ENCODE results near the gene EID3. TPM values are rescaled to one million over a fixed set of nuclear protein-coding genes. Genes with fewer than 3 reads are reported as not detected.

EID3 gene
- total RNA-seq, 1 donor from 2014 or later: 2.4 TPM

- Histone ChIP-seq H3K4me3 (ENCODE audit: low read depth, low read length) (no peak overlapping the region), H3K27me3 (ENCODE audit: control insufficient read depth, insufficient read depth, low read length) (no peaks in the 10 kb centered on the region), H3K36me3 (ENCODE audit: control insufficient read depth, insufficient read depth, low read length) (no peaks in the 10 kb centered on the region)
- TF ChIP-seq CTCF (IDR thresholded peaks at IDR 0.05; ENCODE audit: insufficient read depth, low read length, severe bottlenecking): no peak
- no peak for FAIRE-seq
- peak; percentile 59 for DNase-seq (ENCODE audit: low read depth)
Measured at GRCh38 chr12:104280111-104280510, 23.4 kb upstream of the EID3 start.

- Histone ChIP-seq H3K27me3 (ENCODE audit: control insufficient read depth, insufficient read depth, low read length) (no peaks in the 10 kb centered on the region), H3K4me3 (ENCODE audit: low read depth, low read length) (no peak overlapping the region), H3K36me3 (ENCODE audit: control insufficient read depth, insufficient read depth, low read length) (no peaks in the 10 kb centered on the region)
- DNase-seq (ENCODE audit: low read depth) (peak; percentile 98), FAIRE-seq (no peak)
- TF ChIP-seq CTCF (IDR thresholded peaks at IDR 0.05; ENCODE audit: insufficient read depth, low read length, severe bottlenecking): no peak
Measured at GRCh38 chr12:104280717-104281458, 22.7 kb upstream of the EID3 start.

GRCh38 chr12:104281636-104282035 lies 21.9 kb upstream of the EID3 start:
- no peak for FAIRE-seq

GRCh38 chr12:104282109-104282508 lies 21.4 kb upstream of the EID3 start:
- H3K4me3 ChIP-seq (ENCODE audit: low read depth, low read length): no peak overlapping the region
- H3K36me3 ChIP-seq (ENCODE audit: control insufficient read depth, insufficient read depth, low read length): no peaks in the 10 kb centered on the region
- H3K27me3 ChIP-seq (ENCODE audit: control insufficient read depth, insufficient read depth, low read length): no peaks in the 10 kb centered on the region
- no peak for TF ChIP-seq CTCF (IDR thresholded peaks at IDR 0.05; ENCODE audit: insufficient read depth, low read length, severe bottlenecking)
- DNase-seq (ENCODE audit: low read depth) (no peak), FAIRE-seq (no peak)

More at GRCh38 chr12:104281636-104282035, 21.9 kb upstream of the EID3 start:
- TF ChIP-seq CTCF (IDR thresholded peaks at IDR 0.05; ENCODE audit: insufficient read depth, low read length, severe bottlenecking): no peak
- H3K4me3 ChIP-seq (ENCODE audit: low read depth, low read length): no peak overlapping the region
- H3K36me3 ChIP-seq (ENCODE audit: control insufficient read depth, insufficient read depth, low read length): no peaks in the 10 kb centered on the region
- no peaks in the 10 kb centered on the region for H3K27me3 ChIP-seq (ENCODE audit: control insufficient read depth, insufficient read depth, low read length)
- DNase-seq (ENCODE audit: low read depth): no peak

- H3K27me3 ChIP-seq (ENCODE audit: control insufficient read depth, insufficient read depth, low read length): no peaks in the 10 kb centered on the region
- FAIRE-seq (no peak), DNase-seq (ENCODE audit: low read depth) (peak; percentile 93)
- H3K4me3 ChIP-seq (ENCODE audit: low read depth, low read length): no peak overlapping the region
- H3K36me3 ChIP-seq (ENCODE audit: control insufficient read depth, insufficient read depth, low read length): peaks cover 1% of the 10 kb centered on the region
- TF ChIP-seq CTCF (IDR thresholded peaks at IDR 0.05; ENCODE audit: insufficient read depth, low read length, severe bottlenecking): no peak
Measured at GRCh38 chr12:104285740-104286515, 17.6 kb upstream of the EID3 start.
